A673 (cell line): ENCODE data around the gene VPS13D.

Source experiments
- CTCF ChIP-seq: fragments of 300-800, 200-600 bp; sonication (generic); conservative IDR thresholded peaks from 2 replicates; pipeline ENCODE4 v1.5.1; 2017; ENCODE audit warnings: low read depth, mild to moderate bottlenecking, antibody characterized with exemption, low read length, moderate library complexity, mixed read lengths
- EZH2 ChIP-seq: fragments of 200-600 bp; sonication (generic); IDR thresholded peaks from 2 replicates; pipeline ENCODE4 v1.6.1; 2017; ENCODE audit warnings: borderline replicate concordance, low read depth, mild to moderate bottlenecking, mixed read lengths, antibody characterized with exemption, low read length; ENCODE audit not compliant: poor library complexity, severe bottlenecking

GRCh38 chr1:12422488-12422887 is 192.7 kb downstream of the VPS13D start:
- TF ChIP-seq CTCF: peak; percentile 37; the same call in 1 of the 2 replicates
- no peak for TF ChIP-seq EZH2
